GM12891 (cell line): Measurements from ENCODE around the gene TAPBP.

Experiments
- POLR2AphosphoS5 ChIP-seq: IDR thresholded peaks from 2 replicates; pipeline ENCODE4 v1.6.1; 2011; ENCODE audit warnings: low read depth, low read length, control low read depth
- TAF1 ChIP-seq: IDR thresholded peaks from 2 replicates; pipeline ENCODE4 v1.6.1; 2011; ENCODE audit warnings: low read depth, low read length, control low read depth

DNA sequence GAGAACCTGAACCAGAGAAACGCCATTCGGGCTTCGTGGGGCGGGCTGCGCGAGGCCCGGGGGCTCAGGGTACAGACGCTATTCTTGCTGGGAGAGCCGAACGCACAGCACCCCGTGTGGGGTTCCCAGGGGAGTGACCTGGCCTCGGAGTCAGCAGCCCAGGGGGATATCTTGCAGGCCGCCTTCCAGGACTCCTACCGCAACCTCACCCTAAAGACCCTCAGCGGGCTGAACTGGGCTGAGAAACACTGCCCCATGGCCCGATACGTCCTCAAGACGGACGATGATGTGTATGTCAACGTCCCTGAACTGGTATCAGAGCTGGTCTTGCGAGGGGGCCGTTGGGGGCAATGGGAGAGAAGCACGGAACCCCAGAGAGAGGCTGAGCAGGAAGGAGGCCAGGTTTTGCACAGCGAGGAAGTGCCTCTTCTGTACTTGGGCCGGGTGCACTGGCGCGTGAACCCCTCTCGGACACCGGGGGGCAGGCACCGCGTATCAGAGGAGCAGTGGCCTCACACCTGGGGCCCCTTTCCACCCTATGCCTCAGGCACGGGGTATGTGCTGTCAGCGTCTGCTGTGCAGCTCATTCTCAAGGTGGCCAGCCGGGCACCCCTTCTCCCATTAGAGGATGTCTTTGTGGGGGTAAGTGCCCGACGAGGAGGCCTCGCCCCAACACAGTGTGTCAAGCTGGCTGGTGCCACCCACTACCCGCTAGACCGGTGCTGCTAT is 36.1 kb downstream of the TAPBP start:
- no peak for TF ChIP-seq TAF1
- no peak; the same call in 1 of the 2 replicates for TF ChIP-seq POLR2AphosphoS5
